ENCODE data around the gene FMO2.

Gene FMO2

DNA sequence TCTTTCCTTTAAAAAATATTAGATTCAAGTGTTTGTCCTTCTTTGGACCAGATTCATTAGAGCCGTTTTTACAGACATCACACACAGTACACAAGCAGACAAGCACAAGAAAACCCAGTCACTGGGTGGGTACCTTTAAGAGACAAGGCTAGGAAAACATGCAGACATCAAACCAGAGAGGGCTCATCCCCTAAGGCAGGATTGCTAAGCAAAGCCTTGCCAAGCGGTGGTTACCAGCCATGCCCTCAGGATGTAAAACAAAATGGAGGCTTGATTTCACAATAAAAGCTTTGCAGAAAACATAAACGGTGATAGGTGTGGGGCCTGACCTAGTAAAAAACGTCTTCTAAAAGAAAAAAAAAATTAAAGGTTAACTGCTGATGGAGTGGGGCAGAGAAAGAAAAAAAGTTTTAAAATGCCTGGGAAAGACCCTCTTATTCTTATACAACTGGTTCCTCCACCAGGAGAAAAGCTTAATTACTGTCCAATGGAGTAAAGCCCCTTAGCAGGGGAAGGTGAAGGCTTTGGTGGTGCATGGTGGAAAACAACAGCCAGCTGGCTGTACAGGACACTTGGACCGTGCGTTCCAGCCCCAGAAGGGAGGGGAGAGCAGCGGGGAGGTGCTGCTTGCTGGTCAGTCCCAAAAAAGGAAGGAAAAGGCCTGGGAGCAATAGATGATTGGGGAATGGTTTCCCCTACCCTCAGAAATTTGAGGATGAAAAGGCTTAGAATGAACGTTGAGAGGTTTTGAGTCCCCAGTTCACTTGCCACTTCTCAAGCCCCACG is 32.8 kb downstream of the FMO2 start:
- no peak for DNase-seq (ENCODE audit: low read depth)
- TF ChIP-seq, protein P1, sequence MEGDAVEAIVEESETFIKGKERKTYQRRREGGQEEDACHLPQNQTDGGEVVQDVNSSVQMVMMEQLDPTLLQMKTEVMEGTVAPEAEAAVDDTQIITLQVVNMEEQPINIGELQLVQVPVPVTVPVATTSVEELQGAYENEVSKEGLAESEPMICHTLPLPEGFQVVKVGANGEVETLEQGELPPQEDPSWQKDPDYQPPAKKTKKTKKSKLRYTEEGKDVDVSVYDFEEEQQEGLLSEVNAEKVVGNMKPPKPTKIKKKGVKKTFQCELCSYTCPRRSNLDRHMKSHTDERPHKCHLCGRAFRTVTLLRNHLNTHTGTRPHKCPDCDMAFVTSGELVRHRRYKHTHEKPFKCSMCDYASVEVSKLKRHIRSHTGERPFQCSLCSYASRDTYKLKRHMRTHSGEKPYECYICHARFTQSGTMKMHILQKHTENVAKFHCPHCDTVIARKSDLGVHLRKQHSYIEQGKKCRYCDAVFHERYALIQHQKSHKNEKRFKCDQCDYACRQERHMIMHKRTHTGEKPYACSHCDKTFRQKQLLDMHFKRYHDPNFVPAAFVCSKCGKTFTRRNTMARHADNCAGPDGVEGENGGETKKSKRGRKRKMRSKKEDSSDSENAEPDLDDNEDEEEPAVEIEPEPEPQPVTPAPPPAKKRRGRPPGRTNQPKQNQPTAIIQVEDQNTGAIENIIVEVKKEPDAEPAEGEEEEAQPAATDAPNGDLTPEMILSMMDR (IDR thresholded peaks at IDR 0.05; ENCODE audit: insufficient read depth, low read depth, low read length, missing control alignments): no peak
- H3K4me3 ChIP-seq (ENCODE audit: low read depth, low read length): no peak overlapping the region

DNA sequence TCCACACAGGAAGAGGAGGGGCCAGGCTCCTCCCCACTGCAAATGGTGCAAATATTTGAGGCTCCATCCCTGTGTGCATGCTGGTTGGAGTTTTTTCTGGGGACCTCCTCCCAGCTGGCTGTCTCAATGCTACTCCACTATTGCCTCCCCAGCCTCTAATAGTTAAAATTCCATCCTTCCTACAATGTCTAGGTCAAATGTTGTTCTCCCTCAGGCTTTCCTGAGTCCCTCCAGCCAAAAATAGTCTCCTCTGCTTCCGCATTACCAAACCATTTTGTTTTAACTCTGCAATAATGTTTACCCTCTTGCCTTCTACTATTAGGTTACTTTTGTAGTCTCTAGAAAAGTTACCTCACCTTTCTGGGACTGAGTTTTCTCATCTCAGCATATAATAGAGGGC is 33.6 kb downstream of the FMO2 start:
- no peak overlapping the region for H3K4me3 ChIP-seq (ENCODE audit: low read depth, low read length)
- no peak for DNase-seq (ENCODE audit: low read depth)
- TF ChIP-seq, protein P1 (IDR thresholded peaks at IDR 0.05; ENCODE audit: insufficient read depth, low read depth, low read length, missing control alignments): no peak

DNA sequence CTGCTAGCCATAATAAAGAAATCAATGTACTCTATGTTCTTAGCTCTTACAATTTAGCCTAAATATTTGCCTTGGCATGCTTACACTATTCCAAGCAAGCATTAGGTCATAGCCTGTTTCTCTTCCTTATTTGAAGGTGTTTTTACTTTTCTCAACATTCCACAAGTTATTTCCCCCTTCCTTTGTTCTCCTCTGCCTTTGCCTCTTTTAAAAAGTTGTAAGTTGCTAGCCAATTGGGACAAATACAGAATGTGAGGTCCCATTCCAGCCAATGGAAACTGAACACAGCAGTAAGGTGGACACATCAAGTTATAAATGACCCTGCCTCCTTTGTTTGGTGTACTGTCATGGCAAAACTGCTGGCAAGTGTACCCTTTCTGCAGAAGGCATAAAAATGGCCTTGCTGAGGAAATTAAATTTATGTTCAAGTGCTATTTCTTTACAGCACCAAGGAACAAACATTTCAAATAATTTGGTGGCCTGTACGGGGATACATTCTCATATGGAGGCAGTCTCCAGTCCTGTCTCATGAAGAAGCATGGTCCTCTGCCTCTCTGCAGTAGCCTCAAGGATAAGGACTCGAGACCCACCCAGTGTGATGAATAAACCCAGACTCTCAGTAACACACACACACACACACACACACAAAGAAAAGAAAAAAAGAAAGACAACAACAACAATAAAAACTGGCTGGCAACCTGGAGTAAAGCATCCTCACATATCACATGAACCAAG is 34.4 kb downstream of the FMO2 start:
- TF ChIP-seq, protein P1 (IDR thresholded peaks at IDR 0.05; ENCODE audit: insufficient read depth, low read depth, low read length, missing control alignments): no peak
- DNase-seq (ENCODE audit: low read depth): no peak
- no peak overlapping the region for H3K4me3 ChIP-seq (ENCODE audit: low read depth, low read length)

DNA sequence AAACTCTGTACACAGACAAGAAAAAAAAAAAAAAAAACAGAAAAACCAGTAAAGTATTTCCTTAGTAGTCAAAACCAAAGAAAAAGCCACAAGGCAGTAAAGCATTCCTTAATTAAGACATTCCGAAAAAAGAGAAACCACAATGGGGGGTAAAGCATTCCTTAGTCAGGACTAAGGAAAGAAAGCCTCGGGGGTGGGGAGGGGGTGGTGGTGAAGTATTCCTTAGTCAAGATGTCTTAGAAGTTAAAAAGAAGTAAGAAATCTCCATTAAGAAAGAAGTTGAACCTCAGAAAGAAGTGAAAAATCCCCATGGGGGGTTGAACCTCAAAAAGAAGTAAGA is 35.0 kb downstream of the FMO2 start:
- no peak overlapping the region for H3K4me3 ChIP-seq (ENCODE audit: low read depth, low read length)
- TF ChIP-seq, protein P1 (IDR thresholded peaks at IDR 0.05; ENCODE audit: insufficient read depth, low read depth, low read length, missing control alignments): no peak
- DNase-seq (ENCODE audit: low read depth): no peak

DNA sequence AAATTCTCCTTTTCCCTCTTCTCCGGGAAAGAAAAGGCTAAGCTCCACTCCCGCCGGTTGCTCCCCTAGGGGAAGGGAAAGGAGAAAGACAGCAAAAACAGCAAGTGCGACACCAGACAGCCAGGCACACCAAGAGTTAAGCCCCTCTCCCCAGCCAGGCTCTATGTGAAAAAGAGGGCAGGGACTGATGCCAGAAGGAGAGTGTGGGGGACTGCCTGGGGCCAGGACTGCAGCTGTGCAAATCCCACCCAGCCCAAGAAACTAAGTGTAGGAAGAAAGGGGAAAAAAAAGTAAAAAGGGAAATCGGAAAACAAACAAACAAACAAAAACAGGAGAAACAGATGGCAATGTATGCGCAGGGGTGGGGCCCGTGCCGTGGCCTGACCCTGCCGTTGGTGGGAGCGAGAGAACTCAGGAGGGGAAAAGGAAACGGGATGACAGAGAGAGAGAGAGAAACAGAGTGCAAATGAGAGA is 35.5 kb downstream of the FMO2 start:
- no peak overlapping the region for H3K4me3 ChIP-seq (ENCODE audit: low read depth, low read length)
- TF ChIP-seq, protein P1 (IDR thresholded peaks at IDR 0.05; ENCODE audit: insufficient read depth, low read depth, low read length, missing control alignments): no peak
- no peak for DNase-seq (ENCODE audit: low read depth)

DNA sequence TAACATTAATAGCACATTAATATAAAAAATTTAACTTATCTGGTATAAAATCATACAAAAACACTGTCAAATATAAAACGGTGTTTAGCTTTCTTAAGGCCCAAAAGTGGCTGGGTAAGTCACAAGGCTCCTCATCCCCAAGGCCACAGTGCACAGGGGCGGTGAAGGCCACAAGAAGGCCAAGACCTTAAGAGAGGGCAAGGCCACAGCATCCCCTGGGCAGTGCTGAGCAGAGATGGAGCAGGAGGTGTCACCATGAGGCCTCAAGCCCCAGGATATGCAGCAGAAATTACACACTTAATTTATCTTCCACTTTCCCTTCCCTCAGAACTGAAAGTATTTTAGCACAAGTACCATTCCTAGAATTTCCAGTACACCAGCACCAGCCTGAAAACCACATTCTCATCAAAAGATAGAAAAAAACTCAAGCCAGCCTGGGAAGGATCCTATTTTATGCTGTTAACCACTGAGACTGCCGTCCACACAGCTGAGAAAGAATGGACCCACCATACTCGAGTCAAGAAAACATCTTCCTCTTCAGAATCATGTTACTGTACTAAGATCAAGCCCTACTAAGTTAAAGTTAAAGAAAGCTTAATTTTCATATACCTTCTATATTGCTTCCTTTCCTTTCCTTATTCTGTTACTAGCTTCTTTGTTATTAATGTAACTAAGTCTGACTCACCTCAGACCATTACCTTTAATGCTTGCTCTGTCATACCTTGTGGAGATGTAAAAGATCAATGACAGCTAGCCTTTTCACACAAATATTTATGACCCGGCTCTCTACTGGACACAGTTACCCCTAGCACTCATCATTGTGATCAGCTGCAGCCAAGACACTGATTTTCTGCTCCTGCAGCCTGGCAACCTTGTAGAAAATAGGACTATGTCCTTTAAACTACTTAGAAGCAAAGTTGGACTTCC is 36.8 kb downstream of the FMO2 start:
- H3K4me3 ChIP-seq (ENCODE audit: low read depth, low read length): no peak overlapping the region
- DNase-seq (ENCODE audit: low read depth): no peak
- TF ChIP-seq, protein P1 (IDR thresholded peaks at IDR 0.05; ENCODE audit: insufficient read depth, low read depth, low read length, missing control alignments): no peak

Data from GM12865 (cell line).